SK-N-SH (cell line): ENCODE measurements around the gene COL10A1. TPM values are rescaled to one million over a fixed set of nuclear protein-coding genes. Genes with fewer than 3 reads are reported as not detected.

Experiments used
- CTCF ChIA-PET: fragments of 300-600, 350-600 bp; formaldehyde crosslinking; extraction: SDS; loops from one replicate; lab custom pipeline; 2021; lab: Yijun Ruan, JAX
- POLR2A ChIA-PET: fragments of 350-600 bp; sonication (Branson Sonifier 250); formaldehyde crosslinking; extraction: SDS; loops from one replicate; lab custom pipeline; 2020; ENCODE audit warnings: antibody characterized with exemption, inconsistent platforms; lab: Yijun Ruan, JAX
- DNase-seq: peaks from one replicate; pipeline ENCODE4 v3.0.0; 2012
- H2AFZ ChIP-seq: fragments of 200-600 bp; sonication (generic); 2 replicates; pipeline ENCODE4 v1.8.1; 2016; ENCODE audit warnings: antibody characterized with exemption, mild to moderate bottlenecking, low read depth
- H3F3A ChIP-seq: fragments of 200-600 bp; sonication (generic); replicated peaks from 2 replicates; pipeline ENCODE3; 2016; ENCODE audit warnings: antibody characterized with exemption, mild to moderate bottlenecking; ENCODE audit not compliant: insufficient read depth
- H3K27ac ChIP-seq, 2 experiments: fragments of 200-500 bp in 1 of 2; fragments of 200-600 bp in 1 of 2; sonication (Bioruptor generic) in 1 of 2; sonication (generic), shearing (Covaris generic) in 1 of 2; 2 replicates each; pipeline versions ENCODE4 v1.5.1 to v1.6.1; 2014 to 2016; ENCODE audit warnings: low read depth in 2 of 2, inconsistent platforms in 1 of 2, low read length in 1 of 2, mild to moderate bottlenecking in 1 of 2, mixed read lengths in 1 of 2
- H3K27me3 ChIP-seq: fragments of 200-600 bp; sonication (generic), shearing (Covaris generic); 2 replicates; pipeline ENCODE4 v1.6.1; 2016; ENCODE audit warnings: mixed run types; ENCODE audit not compliant: insufficient read depth
- H3K36me3 ChIP-seq, 2 experiments: fragments of 200-500 bp in 1 of 2; fragments of 200-600 bp in 1 of 2; sonication (Bioruptor generic) in 1 of 2; sonication (generic) in 1 of 2; replicated peaks in 1 of 2; 2 replicates each; pipeline versions ENCODE3 to v1.5.1; 2014 to 2016; ENCODE audit warnings: low read length in 1 of 2, mild to moderate bottlenecking in 1 of 2; ENCODE audit not compliant: insufficient read depth in 2 of 2, control insufficient read depth in 1 of 2
- H3K4me1 ChIP-seq, 2 experiments: fragments of 200-500 bp in 1 of 2; fragments of 200-600 bp in 1 of 2; sonication (Bioruptor generic) in 1 of 2; sonication (generic), shearing (Covaris generic) in 1 of 2; 2 replicates each; pipeline versions ENCODE4 v1.5.1 to v1.6.1; 2014 to 2016; ENCODE audit warnings: low read depth in 1 of 2, low read length in 1 of 2, mixed run types in 1 of 2; ENCODE audit not compliant: insufficient read depth in 2 of 2, control insufficient read depth in 1 of 2
- H3K4me2 ChIP-seq: fragments of 200-600 bp; sonication (generic), shearing (Covaris generic); 2 replicates; pipeline ENCODE4 v1.6.1; 2017; ENCODE audit warnings: mixed run types
- H3K4me3 ChIP-seq, 2 experiments: fragments of 200-500 bp in 1 of 2; fragments of 200-600 bp in 1 of 2; sonication (Bioruptor generic) in 1 of 2; sonication (generic), shearing (Covaris generic) in 1 of 2; 2 replicates each; pipeline versions ENCODE4 v1.5.1 to v1.8.1; 2014 to 2016; ENCODE audit warnings: low read depth in 2 of 2, inconsistent platforms in 1 of 2, low read length in 1 of 2, mild to moderate bottlenecking in 1 of 2, mixed read lengths in 1 of 2, moderate library complexity in 1 of 2
- H3K79me2 ChIP-seq: fragments of 200-600 bp; sonication (generic); 2 replicates; pipeline ENCODE4 v1.8.1; 2017; ENCODE audit warnings: mild to moderate bottlenecking; ENCODE audit not compliant: insufficient read depth
- H3K9ac ChIP-seq: fragments of 200-600 bp; sonication (generic); 2 replicates; pipeline ENCODE4 v1.6.1; 2017; ENCODE audit warnings: mixed run types
- H3K9me2 ChIP-seq: fragments of 200-600 bp; sonication (generic); 2 replicates; pipeline ENCODE4 v1.6.1; 2017; ENCODE audit warnings: mixed run types
- H3K9me3 ChIP-seq: fragments of 200-600 bp; sonication (generic); 2 replicates; pipeline ENCODE4 v1.6.1; 2017; ENCODE audit warnings: mixed run types, mild to moderate bottlenecking, moderate library complexity
- H4K20me1 ChIP-seq: fragments of 200-600 bp; sonication (generic); 2 replicates; pipeline ENCODE4 v1.6.1; 2017; ENCODE audit warnings: mild to moderate bottlenecking, mixed run types; ENCODE audit not compliant: insufficient read depth
- CTCF ChIP-seq: fragments of 200-600 bp; sonication (generic); IDR thresholded peaks from 2 replicates; pipeline ENCODE4 v1.6.1; 2017; ENCODE audit warnings: antibody characterized with exemption, mild to moderate bottlenecking, moderate library complexity
- FOSL2 ChIP-seq: IDR thresholded peaks from 2 replicates; pipeline ENCODE4 v1.4.0; 2012; ENCODE audit warnings: low read depth, mild to moderate bottlenecking, moderate library complexity, borderline replicate concordance
- IRF3 ChIP-seq: fragments of 150-350 bp; IDR thresholded peaks from 2 replicates; pipeline ENCODE4 v1.6.1; 2016; ENCODE audit warnings: mild to moderate bottlenecking, low read depth, low read length
- JUND ChIP-seq: IDR thresholded peaks from 2 replicates; pipeline ENCODE4 v1.4.0; 2012
- MEF2A ChIP-seq: IDR thresholded peaks from 2 replicates; pipeline ENCODE4 v1.4.0; 2012; ENCODE audit warnings: low read depth, borderline replicate concordance
- NRF1 ChIP-seq: IDR thresholded peaks from 2 replicates; pipeline ENCODE4 v1.6.1; 2012; ENCODE audit warnings: low read depth, mild to moderate bottlenecking, low read length
- SIN3A ChIP-seq: IDR thresholded peaks from 2 replicates; pipeline ENCODE4 v1.6.1; 2012; ENCODE audit warnings: low read depth, mild to moderate bottlenecking, low read length, moderate library complexity, borderline replicate concordance
- TCF12 ChIP-seq: IDR thresholded peaks from 2 replicates; pipeline ENCODE4 v1.4.0; 2012
- TEAD4 ChIP-seq: IDR thresholded peaks from 2 replicates; pipeline ENCODE4 v1.4.0; 2012; ENCODE audit warnings: mild to moderate bottlenecking, borderline replicate concordance; ENCODE audit not compliant: insufficient read depth
- USF2 ChIP-seq: fragments of 150-350 bp; IDR thresholded peaks from 2 replicates; pipeline ENCODE4 v1.6.1; 2017; ENCODE audit warnings: antibody characterized with exemption, low read length, low read depth, borderline replicate concordance
- YY1 ChIP-seq: IDR thresholded peaks from 2 replicates; pipeline ENCODE4 v1.4.0; 2012; ENCODE audit warnings: low read depth, mild to moderate bottlenecking
- WGBS: methylation state at CpG from one replicate; pipeline ENCODE4 v1.1.6; 2017; ENCODE audit warnings: low lambda C conversion rate; 5-methylcytosine and 5-hydroxymethylcytosine counted together
- polyA plus RNA-seq, 3 experiments: library from polyadenylated mRNA; depleted of rRNA; stranded (reverse); fragments of >200 nt; gene quantifications; 2 replicates each; pipeline ENCODE4 v1.2.3, GENCODE V29; 2012

Gene COL10A1
- polyA plus RNA-seq, 1 of the 3 experiments (the other 2 are of a cell fraction) = 5.1 TPM

GRCh38 chr6:116101302-116101718, 24.6 kb downstream of the COL10A1 start:
- ChIA-PET CTCF (interaction anchor here (0.7 to 2.3 kb wide), 8 partner anchors 9 to 1354 kb away, joined by 3 to 16 read pairs (median 4); no protein-coding TSS in a partner anchor), POLR2A (interaction anchor here (1.2 to 1.3 kb wide), 3 partner anchors 8 to 128 kb away, joined by 3 to 6 read pairs (median 6); no protein-coding TSS in a partner anchor)
- H3K4me3 ChIP-seq = peak overlapping the region; percentile 71 to 95
- H3K27me3 ChIP-seq = no peaks in the 10 kb centered on the region
- H2AFZ ChIP-seq = peak overlapping the region; percentile 97
- H3K4me2 ChIP-seq = peak overlapping the region; percentile 97
- peak overlapping the region; percentile 79 to 92 for H3K27ac ChIP-seq
- H3K4me1 ChIP-seq = peaks cover 7 to 16% of the 10 kb centered on the region in 2 experiments; a peak in 3 of 4 replicates
- no peak for DNase-seq
- H3K9me2 ChIP-seq = no peaks in the 10 kb centered on the region
- H3K9me3 ChIP-seq = peaks cover 5% of the 10 kb centered on the region; the same call in 1 of the 2 replicates
- under 1% methylated on average over 10 of the region's 12 CpGs for WGBS
- peak overlapping the region; percentile 83 for H3K9ac ChIP-seq
- no peaks in the 10 kb centered on the region for H3K36me3 ChIP-seq
- peaks cover 21% of the 10 kb centered on the region for H3F3A ChIP-seq
- H3K79me2 ChIP-seq = 0 out of 2 replicates have a peak, but pooled peaks cover 4% of the 10 kb centered on the region
- TF ChIP-seq FOSL2 = no peak
- no peak for TF ChIP-seq SIN3A
- TF ChIP-seq TEAD4 = no peak
- 0 out of 2 replicates have a peak, but pooled peaks have one; percentile 4 for TF ChIP-seq CTCF
- TF ChIP-seq MEF2A = no peak
- no peak for TF ChIP-seq IRF3
- TF ChIP-seq TCF12 = no peak
- TF ChIP-seq NRF1 = peak; percentile 59; the same call in 1 of the 2 replicates
- TF ChIP-seq YY1 = no peak
- no peak for TF ChIP-seq JUND
- no peak for TF ChIP-seq USF2
- H4K20me1 ChIP-seq = no peaks in the 10 kb centered on the region
